T follicular helper cell (primary cell): ENCODE data around the gene INA.

ENCODE experiments used
- DNase-seq: peaks from one replicate; pipeline ENCODE4 v3.0.0-alpha.2; 2020; ENCODE audit warnings: low read depth

INA gene

GRCh38 chr10:103273041-103273441, 3.9 kb upstream of the INA start:
- no peak for DNase-seq

DNA sequence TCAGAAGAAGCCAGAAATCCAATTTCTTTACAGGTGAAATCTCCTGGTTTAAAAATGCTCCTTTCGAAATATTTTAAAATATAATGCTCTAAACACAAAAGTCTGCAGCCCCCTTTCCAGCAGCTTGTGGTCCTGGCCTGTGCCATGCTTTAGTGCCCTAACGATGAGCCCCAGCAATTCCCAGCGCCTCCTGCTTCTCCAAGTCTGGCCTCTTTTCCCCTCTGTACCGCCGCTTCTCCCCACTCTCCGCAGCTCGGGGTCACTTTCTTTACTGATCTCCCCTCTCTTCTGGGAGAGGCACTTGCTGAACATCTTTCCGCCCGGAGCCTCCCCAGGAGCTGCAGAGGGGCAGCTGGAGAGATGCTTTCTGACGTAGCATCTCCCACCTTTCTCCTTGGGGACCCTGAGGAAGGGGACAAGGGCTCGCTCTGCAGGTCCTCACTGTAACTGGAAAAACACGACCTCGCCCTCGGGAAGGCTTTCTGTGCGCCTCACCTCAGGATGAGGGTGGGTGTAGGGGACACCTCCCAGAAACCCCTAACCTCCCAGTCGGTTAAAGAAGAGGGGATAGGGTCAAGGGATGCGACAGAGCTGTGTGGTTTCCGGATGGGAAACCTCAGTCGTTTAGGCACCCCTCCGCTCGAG, 565 bp upstream of the INA start:
- no peak for DNase-seq

- DNase-seq: no peak
These were observed 987 bp downstream of the INA start for GRCh38 chr10:103277713-103278536.

DNA sequence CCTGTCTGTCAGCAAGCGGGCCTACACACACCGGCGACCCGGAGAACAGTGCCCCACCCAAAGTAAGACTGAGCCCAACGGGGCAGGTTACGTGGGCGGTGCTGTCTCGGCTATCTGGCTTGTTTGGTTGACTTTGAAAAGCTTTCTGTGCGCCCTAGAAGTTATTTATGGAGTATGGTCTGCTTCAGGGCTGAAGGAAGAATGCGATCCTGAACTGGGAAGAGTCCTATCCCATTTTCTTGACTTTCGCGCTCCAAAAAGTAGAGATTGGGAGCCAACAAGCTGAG, 1.5 kb downstream of the INA start:
- DNase-seq: no peak

GRCh38 chr10:103278862-103279298, 1.9 kb downstream of the INA start:
- DNase-seq: peak; percentile 1

DNA sequence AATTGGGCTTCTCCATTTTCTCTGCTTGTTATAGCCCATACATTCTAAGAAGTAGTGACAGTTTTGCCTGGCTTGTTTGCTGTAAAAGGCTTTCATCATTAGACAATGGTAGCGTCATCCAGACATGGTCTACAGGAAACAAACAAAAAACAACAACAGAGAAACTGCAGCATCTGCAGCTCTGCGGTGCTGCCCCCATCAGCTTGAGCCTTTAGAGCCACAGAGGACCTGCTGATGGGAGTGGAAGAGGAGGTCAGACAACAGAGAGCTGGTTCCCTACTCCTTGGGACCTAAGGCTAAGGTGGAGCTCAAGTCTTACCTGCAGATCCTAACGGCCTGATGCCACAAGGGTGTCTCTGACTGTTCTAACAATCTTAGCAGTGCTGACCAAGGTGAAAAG, 3.1 kb downstream of the INA start:
- DNase-seq: no peak

DNA sequence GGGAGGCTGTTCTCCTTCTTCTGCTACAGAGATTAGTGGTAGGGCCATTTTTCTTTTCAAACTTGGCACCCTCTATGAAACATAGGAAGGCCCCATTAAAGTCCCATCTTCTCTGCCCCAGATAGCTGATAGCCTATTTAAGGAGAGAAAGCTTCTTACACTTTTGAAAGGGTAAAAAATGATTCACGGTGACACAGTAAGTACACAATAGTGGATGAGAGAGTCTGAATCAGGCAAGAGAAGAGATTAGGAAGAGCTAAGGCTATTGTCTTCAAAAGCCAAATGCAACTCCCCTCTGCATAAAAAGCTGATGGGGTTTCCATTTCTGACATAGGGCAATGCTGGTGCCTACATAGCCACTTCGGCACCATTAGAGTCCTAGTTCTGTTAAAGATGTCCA, 3.6 kb downstream of the INA start:
- no peak for DNase-seq

DNA sequence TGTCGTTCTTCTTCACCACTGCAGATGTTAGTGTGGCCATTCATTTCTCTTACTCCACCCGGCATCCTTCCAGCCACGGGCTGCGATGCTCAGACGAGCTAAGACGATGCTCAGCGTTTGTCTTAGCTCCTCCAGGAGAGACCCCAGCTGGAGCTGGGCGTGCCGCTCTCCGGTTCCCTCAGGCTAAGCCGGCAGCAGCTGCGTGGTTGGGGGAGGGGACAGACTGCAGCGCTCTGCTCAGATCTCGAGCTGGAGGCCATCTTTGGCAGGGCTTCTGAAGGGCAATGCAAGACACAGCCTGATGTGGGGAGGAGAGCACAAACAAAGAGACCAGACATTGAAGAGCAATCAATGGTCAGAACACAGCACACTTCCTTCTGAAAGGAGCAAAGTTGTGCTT, 4.8 kb downstream of the INA start:
- no peak for DNase-seq

DNA sequence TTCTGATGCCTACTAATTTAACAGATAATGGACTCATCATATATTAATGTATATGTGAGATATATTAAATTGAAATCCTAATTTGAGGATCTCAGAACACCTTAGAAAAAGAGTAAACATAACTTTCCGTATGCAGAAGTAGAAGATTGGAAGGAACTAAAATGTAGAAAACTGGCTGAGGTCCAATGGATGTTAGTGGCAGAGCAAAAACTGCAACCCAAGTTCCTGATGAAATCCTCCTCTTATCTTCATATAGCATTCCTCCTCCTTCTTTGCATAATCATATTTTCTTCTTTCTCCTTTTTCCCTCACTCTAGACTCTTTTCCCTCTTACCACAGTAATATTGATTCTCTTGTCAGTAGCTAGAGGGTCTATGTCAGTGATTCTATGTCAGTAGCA, 6.0 kb downstream of the INA start:
- no peak for DNase-seq

DNA sequence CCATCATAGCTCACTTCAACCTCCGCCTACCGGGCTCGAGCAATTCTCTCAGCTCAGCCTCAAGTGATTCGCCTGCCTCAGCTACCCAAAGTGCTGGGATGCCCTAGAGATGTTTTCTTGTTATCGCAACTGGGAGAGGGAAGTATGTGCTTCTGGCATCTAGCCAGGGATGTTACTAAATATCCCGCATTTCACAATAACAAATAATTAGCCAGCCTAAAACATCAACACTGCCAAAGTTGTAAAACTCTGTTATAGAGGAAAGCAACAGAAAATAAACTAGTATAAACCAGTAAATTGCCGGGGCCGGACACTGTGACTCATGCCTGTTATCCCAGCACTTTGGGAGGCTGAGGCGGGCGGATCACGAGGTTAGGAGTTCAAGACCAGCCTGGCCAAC, 7.2 kb downstream of the INA start:
- DNase-seq: no peak

DNA sequence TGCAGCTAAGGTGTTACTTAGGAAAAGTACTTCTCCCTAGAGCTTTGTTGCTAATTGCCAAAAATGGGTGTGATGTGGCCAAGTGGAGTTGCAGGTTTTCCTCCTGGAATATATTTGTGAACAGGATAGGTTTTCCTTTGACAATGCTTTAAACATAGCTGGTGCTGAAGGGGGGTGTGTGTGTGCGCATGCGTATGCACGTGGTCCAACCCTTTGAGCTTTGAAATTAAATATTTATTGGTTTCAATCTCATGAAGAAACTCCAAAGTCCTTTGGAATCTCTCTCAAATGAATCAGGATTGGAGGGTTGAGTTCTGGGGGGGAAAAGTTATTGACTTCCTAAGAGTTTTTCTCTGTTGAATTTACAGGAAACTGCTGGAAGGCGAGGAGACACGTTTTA, 11.1 kb downstream of the INA start:
- DNase-seq: no peak

GRCh38 chr10:103291588-103291987, 14.7 kb downstream of the INA start:
- no peak for DNase-seq

DNA sequence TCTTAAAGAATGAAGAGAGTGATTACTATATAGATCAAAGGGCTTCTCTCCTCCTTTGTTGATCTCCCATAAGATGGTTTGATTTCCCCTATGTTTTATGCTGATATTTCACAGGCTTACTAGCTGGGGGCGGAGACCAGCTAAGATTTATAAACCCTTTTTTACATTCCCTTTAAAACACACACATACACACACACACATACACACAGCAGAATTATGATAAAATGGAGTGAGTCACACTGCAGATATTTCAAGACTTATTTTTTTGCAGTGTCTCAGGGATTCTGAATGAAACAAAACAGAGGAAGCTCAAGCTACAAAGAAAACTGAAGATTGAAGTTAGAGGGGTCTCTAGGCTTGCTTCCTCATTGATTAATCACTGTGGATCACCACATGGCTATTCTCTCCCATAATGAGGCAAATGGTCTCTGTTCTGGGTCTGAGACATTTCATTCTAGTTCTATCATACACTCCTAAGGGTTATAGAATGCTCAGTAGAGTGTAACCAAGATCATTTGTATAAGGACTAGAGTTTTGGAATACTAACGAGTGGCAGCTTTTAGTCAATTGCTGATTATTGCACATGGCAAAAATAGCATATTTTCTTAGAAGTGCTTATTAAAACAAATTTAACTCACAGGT, 18.6 kb downstream of the INA start:
- no peak for DNase-seq

DNA sequence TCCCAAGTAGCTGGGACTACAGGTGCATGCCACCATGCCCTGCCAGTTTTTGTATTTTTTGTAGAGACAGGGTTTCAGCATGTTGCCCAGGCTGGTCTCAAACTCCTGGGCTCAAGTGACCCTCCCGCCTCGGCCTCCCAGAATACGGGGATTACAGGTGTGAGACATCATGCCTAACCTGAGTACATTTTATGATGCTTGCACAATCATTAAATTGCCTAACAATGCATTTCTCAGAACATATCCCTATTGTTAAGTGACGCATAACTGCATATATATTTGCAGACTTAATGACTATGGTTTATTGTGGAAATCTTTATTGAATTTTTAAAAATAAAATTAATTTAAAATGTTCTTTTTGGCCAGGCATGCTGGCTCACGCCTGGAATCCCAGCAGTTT, 30.7 kb downstream of the INA start:
- no peak for DNase-seq

DNA sequence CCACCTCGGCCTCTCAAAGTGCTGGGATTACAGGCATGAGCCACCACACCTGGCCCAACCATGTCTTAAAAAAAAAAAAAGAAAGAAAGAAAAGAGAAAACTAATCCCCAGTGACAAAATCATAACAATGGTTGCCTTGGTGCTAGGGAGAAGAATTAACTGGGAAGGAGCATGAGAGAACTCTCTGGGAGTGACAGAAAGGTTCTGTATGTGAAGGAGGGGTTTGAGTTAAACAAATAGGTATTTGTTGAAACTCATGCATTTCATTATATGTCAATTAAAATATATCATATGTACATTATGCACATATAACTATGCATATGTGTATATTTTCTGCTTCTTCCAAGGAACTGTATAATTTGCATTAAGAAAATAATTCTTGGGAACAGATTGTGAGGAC, 33.3 kb downstream of the INA start:
- no peak for DNase-seq

GRCh38 chr10:103316087-103316486, 39.1 kb downstream of the INA start:
- no peak for DNase-seq

GRCh38 chr10:103327906-103328305, 51.0 kb downstream of the INA start:
- DNase-seq: no peak

DNA sequence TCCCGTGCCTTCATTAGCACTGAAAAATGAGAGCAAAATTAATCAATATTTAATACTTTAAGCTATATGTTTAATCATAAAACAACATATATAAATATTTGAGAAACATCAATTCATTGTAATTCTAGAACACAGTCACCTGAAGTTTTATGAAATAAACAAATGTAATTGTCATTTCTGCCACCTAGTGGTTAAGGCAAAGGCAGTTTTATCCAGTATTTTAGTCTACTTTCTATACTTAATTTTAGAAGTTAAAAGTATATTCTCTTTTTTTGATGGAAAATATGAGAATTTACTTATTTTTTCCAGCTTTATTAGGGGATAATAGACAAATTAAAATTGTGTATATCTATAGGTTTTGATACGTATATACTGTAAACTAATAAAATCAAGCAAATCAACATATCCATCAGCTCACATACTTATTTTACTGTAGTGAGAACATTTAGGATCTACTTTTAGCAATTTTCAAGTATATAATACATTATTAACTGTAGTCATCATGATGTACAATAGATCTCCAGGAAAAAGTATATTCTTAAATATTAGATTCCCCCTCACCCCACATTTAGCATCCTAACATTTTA, 57.1 kb downstream of the INA start:
- DNase-seq: no peak

GRCh38 chr10:103334567-103334966, 57.6 kb downstream of the INA start:
- no peak for DNase-seq

DNA sequence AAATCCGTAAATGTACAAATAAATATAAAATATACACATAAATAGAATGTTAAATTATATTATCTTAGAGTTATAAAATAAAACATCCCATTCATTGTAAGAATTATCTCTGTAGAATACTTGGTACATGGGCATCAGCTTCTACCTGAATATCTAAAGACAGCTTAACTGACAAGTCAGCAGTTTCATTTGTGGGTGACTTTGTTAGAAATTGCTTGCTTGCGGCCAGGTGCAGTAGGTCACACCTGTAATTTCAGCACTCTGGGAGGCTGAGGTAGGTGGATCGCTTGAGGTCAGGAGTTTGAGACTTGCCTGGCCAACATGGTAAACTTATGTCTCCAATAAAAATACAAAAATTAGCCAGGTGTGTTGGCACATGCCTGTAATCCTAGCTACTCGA, 59.4 kb downstream of the INA start:
- DNase-seq: no peak
